HG02870 (cell line): ENCODE measurements around the gene RMND5A.
A peak's percentile ranks its signal among the peaks of the same experiment; 100 is the strongest.
"Not testable (repeated sequence)": the region's sequence is repeated elsewhere in the genome, so short reads cannot be mapped to it uniquely, and the experiment has no call there.

Experiments
- ATAC-seq: cut with Tn5 transposase; IDR thresholded peaks from one replicate; pipeline ENCODE4 v1.9.1; 2021; ENCODE audit warnings: mild to moderate bottlenecking, moderate library complexity; ENCODE audit not compliant: unreplicated experiment

The RMND5A gene

DNA sequence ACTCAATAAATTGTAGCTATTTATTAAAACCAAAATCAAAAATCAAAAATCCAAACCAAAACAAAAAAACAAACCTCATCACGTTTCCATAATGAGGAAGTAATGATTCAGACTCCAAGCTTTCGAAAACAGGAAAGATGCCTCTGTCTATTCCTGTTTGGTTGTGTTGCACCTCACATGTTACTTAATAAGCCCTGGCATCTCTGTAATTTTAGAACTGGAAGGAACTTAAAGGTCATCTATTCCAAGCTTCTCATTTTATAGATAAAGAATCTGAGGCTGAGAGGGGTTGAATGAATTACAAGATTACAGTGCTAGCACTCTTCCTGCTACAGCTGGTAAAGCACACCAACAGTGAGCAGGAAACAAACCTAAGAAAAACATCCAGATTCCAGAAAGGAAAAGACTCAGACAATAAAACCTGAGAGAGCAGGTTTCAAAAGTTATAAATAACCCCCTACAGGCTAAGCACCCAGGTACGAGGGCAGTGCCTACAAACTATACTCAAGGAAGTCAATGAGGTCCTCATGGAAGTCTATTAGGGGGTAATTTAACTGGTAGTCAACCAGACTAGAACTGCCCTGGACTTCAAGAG, 5.4 kb upstream of the RMND5A start:
- not testable (repeated sequence) for ATAC-seq

DNA sequence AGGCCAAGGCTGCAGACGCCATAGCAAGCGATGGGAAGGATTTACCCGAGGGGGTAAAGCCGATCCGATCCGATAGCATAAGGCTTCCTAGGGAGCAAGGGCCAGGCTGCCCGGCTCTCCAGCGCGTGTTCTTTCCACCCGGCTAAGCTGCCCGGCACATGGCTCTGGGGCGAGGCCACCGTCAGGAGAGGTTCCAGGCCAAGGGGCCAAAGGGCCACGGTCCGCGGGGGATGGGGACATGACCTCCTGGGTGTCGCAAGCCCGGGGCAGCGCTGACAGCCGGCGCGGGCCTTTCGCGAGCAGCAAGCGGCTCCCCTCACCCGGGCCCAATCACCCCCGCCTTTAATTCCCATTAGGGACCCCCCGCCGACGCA, 841 bp upstream of the RMND5A start:
- ATAC-seq = not testable (repeated sequence)

DNA sequence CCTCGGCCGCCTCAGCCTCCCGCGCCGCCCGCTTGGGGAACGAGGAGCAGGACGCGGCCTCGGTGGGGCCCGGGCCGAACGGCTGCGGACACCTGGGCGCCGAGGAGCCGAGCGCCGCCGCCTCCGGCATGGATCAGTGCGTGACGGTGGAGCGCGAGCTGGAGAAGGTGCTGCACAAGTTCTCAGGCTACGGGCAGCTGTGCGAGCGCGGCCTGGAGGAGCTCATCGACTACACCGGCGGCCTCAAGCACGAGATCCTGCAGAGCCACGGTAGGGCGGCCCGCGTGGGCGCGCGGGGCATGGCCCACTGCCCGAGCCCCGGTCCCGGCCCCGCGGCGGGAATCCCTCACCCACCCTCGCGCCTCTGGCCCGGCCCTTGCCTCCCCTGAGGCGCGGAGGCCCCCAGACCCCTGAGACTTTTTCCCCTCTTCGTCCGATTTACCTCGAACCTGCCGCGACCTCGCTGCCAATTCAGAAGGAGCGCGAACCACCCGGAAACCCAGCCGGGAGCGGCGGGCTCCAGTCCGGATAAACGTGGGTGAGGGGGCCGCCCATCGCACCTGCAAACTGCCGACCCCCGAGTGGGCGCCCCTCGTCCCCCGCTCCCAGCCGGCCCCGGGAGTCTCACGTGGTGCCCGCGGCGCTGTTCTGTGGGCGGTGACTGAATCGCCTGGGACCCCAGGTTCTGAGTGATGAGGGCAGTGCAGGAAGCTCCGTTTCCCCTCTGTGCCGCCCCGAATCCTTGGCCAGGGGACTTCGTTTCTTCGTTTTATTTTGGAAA, 639 bp downstream of the RMND5A start:
- ATAC-seq = peak; percentile 22

DNA sequence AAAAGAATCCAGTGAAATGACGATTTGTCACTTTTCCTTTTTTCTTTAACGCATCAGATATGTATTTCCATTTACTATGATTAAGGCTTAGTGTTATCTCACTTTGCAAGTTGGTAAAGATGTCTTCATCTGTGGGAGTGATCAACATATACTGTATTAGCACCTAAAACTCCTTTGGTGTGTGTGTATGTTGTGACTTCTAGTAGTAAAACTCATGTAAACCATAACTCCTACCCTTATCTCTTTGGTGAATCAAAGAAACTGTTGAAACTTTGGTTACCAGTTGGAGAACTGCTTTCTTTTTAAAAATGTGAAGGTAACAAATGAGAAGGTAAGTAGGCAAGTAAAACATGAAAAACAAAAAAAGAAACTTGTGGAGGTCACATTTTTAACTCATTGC, 5.6 kb downstream of the RMND5A start:
- not testable (repeated sequence) for ATAC-seq

DNA sequence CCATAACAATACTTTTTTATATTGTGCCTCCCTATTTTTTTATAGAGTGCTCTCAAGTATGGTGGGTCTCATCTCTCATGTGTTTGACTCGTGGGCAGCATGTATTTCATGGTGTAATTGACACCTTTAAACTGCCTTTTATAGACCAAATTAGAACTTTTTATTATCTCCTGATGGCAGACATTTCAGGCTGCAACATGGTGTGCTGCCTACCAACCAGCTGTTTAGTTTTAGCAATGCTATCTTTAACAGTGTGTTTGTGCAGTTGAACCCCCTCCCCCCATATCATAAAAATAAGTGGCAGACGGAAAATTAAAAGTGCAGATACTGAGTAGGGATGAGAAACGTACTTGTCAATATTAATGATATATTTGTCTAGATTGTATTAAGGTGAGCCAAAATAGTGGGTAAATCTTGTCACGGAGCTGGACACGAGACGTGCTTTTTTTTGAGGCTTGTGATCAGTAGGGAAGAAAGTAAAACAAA, 12.0 kb downstream of the RMND5A start:
- not testable (repeated sequence) for ATAC-seq

DNA sequence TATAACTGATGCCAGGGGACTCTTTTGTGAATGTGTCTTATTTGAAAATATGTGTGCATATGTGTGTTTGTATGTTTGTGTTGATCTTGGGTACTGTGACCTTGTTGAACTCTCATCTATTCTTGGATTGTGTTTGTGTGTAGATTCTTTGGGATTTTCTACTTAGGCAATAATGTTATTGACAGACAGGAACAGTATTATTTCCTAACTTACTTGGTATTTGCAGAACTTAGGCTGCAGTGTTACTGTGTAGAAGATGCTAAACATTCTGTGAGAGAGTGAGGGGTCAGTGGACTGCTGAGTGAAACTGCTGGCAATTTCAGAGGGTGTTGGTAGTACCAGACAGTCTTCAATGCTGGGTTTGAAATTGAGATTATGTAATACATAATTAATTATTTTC, 12.7 kb downstream of the RMND5A start:
- not testable (repeated sequence) for ATAC-seq

DNA sequence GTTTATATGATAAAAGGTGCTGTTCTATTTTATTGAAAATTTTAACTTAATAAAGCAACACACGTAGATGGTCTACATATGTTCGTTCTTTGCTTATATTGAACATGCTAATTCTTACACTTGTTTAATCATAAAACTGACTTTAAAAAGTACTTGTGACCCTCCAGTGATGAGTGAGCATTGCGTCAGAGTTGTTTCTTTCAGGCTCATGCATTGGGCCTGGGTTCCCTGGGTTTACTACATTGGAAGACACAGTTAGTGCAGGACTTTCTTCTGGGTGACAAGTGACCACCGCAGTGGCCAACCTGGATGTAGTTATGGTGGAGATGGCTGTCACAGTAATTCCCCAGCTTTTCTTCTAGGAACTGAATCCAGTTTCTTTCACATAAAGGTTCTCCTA, 13.4 kb downstream of the RMND5A start:
- ATAC-seq = not testable (repeated sequence)

DNA sequence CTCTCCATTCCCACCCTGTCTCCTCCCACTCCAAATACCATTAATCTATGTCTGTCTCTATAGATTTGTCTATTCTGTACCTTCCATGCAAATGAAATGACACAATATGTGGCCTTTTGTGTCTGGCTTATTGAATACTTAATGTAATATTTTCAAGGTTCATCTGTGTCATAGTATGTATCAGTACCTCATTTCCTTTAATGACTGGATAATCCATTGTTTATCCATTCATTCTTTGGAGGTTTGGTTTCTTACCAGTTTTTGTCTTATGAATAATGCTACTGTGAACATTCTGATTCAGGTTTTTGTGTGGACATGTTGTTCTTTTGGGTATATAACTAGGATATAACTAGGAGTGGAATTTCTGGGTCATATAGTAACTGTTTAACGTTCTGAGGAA, 14.8 kb downstream of the RMND5A start:
- not testable (repeated sequence) for ATAC-seq

DNA sequence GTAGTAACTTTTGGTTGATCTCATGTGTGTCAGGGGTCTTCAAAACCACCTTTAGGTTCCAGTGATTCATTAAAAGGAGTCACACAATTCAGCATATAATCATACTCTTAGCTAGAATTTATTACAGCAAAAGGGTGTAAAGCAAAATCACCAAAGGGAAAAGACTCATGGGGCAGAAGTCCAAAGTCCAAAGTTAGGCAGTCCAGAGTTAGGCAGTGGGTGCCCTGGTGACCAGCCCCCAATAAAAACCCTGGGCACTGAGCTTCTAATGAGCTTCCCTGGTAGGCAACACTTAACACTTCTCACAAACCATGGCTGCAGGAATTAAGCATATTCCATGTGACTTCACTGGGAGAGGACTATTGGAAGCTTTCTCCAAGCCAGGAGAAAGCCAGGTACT, 19.4 kb downstream of the RMND5A start:
- ATAC-seq = not testable (repeated sequence)

DNA sequence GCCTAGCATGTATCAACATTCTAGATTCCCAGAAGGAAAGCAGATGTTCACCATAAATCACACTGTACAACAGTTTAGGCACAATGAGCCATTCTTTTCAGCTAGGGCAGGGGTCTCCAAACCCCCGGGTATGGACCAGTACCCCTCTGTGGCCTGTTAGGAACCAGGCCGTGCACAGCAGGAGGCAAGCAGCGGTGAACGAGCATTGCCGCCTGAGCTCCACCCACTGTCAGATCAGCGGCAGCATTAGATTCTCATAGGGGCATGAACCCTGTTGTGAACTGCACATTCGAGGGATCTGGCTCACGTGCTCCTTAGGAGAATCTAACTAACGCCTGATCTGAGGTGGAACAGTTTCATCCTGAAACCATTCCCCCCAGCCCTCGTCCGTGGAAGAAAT, 19.8 kb downstream of the RMND5A start:
- ATAC-seq = not testable (repeated sequence)

DNA sequence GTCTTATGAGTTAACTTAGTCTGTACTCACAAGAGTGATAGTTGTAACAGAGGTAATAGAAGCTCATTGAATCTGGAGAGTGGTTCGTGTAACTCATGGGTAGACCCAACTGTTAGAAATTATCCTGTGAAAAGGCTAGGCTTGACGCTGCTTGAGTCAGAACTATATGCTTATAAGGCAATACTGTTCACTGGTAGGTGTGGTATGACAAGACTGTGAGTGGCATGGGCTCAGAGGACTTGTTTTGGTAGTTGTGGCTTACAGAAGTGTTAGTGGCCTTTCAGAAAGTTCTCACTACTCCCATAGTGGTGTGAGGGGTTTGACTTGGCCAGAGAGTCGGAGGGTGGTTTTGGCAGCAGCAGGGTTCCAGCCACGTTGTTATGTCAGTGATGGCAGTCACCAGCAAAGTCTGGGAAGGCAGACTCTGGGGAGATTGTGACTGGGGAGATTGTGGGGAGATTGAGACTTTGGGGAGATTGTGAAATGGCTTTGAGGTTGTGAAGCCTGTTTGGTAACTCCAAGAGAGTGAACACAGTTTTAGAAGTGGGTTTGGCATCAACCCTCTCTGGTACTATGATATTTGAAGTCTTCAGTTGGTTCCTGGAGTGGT, 21.9 kb downstream of the RMND5A start:
- not testable (repeated sequence) for ATAC-seq

DNA sequence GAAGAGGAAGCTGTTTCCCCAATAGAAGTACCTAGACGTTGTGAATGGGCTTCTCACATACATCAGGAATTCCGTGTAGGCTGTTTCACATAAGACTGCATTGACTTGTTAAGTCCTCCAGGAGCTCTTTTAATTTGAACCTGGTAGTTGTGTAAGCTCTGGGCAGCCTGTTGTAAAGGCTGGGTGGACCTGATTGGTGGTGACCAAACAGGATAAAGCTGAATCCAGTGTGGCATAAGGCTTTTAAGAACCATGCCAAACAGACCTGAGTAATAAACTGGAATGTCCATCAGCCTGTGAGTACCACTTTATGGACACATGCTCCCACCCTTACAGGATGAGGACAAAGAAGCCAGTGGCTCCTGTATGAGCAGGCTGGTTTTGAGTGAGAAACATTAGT, 24.1 kb downstream of the RMND5A start:
- ATAC-seq = no peak

DNA sequence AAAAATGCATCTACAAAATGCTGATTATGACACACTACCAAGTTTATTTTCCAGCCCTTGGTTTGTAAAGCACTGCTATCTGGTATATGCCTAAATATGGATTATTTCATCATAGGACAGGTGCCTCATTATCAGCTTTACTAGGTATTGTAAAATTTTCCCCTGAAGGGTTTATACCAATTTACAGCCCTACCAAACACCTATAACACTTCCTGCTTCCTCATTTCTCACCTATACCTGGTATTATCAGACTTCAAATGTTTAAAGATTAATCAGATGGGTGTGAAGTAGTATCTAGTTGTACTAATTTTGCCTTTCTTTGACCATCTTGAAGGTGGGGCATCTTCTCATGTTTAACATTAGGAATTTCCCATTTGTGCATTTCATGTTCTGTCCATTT, 26.8 kb downstream of the RMND5A start:
- ATAC-seq = no peak

DNA sequence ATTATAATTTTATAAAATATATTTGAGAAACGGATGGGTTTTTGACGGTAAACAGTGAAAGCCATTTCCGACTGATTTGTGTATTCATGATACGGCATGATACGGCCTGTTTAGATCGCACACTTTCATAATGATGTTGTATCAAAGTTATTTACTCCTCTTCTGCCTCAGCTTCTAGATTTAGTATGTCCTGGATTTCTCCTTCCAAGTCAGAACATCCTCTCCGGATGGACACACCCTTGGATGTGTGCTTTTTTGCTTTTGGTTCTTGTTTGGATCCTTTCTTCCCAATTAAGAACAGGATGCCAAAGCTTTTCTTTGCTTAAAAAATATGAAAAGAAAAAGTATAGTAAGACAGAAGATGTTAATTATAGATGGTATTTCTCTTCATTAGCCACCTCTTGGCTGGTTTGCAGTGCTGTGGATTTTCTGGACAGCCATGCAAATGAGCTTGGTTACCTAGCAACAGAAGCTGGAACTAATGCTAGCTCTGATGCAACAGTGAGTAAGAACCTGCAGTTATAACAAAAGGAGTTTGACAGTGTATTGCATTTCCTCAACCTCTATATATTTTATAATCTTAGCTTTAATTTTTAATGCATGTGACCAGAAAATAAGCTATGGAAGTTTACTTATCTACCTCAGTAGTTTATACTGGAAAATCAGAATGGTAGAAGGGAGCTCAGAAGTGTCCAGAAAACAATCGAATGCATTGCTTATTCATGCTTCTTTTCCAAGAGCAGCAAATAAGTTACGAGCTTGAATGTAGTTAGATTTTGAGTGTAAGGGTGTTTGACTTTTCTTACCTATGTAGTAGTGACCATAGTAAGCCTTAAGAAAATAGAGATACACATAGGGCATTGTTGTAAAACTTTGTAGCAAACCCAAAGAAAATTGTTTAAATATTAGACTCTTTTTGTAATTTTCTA, 27.9 kb downstream of the RMND5A start:
- ATAC-seq = peak; percentile 50

DNA sequence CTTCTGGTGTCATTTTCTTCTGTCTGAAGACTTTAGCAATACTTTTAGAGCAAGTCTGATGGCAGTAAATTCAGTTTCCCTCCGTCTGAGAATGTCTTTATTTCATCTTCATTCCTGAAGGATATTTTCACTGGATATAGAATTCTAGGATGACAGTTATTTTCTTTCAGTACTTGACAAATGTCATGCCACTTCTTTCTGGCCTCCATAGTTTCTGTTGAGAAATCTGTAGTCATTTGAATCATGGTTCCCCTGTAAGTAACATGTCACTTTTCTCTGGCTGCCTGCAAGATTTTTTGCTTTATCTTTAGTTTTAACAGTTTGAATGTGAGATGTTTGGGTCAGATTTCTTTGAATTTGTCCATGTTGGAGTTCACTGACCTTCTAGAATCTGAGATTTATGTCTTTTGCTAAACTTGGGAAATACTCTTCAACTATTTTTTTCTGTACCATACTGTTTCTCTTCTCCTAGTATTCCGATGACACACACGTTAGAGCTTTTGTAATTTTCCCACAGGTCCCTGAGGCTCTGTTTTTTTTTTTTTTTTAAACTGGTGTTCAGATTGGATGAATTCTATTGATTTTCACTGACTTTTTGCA, 30.2 kb downstream of the RMND5A start:
- ATAC-seq = no peak

DNA sequence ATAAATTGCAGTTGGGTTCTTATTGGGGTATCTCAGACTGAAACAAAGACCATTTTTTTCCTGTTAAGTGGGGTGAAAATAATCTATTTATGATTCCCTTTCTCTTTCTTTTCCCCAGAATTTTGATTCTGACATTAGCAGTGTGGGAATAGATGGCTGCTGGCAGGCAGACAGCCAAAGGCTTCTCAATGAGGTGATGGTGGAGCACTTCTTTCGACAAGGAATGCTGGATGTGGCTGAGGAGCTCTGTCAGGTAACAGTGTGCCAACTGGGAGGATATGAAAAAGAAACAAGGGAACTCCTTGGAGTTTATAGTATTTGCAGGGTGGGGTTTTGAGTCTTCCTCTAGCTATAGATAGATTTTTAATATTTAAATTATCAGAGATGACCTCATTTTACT, 31.7 kb downstream of the RMND5A start:
- no peak for ATAC-seq

DNA sequence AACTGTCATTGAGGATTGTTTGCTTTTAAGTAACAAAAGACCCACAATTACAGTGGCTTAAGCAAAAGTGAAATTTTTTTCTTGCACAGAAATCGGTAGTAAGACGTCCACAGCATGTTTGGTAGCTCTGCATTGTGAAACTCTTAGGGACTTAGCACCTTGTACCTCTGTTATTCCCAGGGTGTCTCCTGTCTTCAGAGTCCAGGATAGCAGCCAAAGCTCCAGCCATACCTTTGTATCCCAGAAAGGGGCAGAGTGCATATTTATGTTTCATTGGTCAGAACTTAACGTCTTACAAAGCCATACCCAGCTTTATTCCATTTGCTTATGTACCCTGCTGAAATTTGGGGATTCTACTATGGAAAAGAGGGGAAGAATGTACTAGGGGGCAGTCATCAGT, 32.8 kb downstream of the RMND5A start:
- ATAC-seq = no peak

DNA sequence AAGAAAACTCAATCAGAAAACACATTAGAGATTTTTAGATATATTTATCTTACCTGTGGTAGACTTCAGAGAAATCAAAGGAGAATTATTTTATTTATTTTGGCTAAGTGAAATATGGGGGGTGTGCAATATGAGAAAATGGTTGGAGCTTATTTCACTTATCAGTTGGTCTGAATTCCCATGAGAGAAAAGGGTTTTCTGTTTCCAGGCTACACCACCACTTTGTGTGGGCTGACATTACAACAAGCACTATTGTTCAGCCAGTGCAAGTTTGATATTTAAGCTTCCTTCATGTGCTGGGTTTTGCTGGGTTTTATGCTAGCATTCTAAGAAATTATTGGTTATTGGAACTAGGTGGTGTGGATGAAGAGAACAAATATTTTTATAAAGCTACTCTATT, 33.5 kb downstream of the RMND5A start:
- no peak for ATAC-seq

DNA sequence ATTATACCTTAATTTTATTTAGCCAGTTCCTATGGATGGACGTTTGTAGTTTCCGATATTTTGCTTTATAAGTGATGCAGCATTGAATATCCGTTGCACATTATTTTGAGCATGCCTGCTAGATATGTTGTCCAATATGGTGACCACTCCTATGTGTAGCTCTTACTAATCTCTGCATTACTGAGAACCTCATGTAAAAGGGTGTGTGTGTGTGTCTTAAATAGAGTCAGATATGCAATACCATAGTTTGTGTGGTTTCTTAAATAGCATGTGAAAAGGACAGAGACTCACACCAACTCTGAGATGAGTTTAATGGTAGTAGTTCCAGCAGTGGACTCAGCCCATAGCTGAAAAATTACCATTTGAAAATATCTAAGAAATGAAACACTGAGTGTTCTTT, 38.3 kb downstream of the RMND5A start:
- no peak for ATAC-seq

DNA sequence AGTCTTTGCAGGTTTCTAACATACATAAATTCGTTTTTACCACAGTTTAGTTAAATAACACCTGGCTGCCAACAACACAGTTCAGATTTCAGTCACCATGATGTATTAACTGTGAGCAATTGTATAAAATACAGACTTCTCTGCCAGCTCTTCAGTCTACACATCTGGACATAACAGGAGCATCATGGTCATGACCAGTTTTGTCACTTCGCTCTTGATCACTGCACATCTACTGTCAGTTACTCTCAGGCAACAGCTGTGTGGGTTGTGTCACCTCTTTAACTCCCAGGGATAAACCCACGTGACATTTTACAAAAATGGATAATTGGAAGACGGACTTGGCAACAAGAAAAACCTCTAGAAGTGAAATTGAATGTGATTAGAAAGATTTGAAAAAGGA, 40.3 kb downstream of the RMND5A start:
- ATAC-seq = no peak
